ENCODE data around the gene WDFY1. TPM values are rescaled to one million over a fixed set of nuclear protein-coding genes. Genes with fewer than 3 reads are reported as not detected.

WDFY1 gene
- total and polyA plus RNA-seq, 2 donors (not counting 3 experiments of a cell fraction or from before 2014, with no cell fraction given), result 54.7 to 68.7 TPM

DNA sequence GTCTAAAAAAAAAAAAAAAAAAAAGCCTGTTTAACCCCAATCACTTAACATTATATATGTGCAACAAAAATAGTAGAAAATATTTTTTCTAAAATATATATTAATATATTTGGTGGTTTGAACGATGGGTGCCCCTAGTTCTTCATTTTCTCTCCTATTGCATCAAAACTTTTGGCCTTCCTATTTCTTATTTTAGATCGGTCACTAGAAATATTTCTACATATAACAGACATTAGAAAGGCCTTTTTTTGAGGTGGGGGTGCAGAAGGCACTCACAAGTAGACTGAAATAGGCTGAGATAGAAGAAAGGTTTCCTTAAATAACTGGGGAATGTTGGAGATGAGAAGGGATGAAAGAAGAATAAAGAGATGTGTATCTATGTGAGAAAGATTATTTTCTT lies 58.4 kb downstream of the WDFY1 start:
- H3K4me1 ChIP-seq (ENCODE audit: control insufficient read depth, extremely low read depth, insufficient read depth, low read length), result no peaks in the 10 kb centered on the region
- POLR2A ChIA-PET, result no interaction called here
- no peaks in the 10 kb centered on the region for H3K27me3 ChIP-seq (ENCODE audit: control insufficient read depth in 2 of 2, insufficient read depth in 2 of 2, low read length in 2 of 2)
- H3K4me3 ChIP-seq (replicated peaks in 1 of 3; ENCODE audit: insufficient read depth in 1 of 3, low read depth in 1 of 3, low read length in 3 of 3), result no peak overlapping the region
- H2AFZ ChIP-seq (ENCODE audit: low read depth, low read length), result no peak overlapping the region
- H3K9me1 ChIP-seq (replicated peaks; ENCODE audit: control insufficient read depth, extremely low read depth, insufficient read depth, low read length), result no peaks in the 10 kb centered on the region
- FAIRE-seq (no peak), DNase-seq (ENCODE audit: low read depth, low spot score) (no peak)
- H3K27ac ChIP-seq (ENCODE audit: insufficient read depth, low read depth, low read length), result no peak overlapping the region
- dilution Hi-C loops (cut with MboI; ENCODE audit: extremely low pct_ligation_motif_present, low sequenced_read_pairs) (no loop called here), intact Hi-C loops (cut with micrococcal nuclease) (no loop called here)
- no peak for TF ChIP-seq POLR2AphosphoS5 (IDR thresholded peaks at IDR 0.05; ENCODE audit: insufficient read depth, low read depth, low read length)
- TF ChIP-seq POLR2A (IDR thresholded peaks at IDR 0.05; ENCODE audit: low read depth, low read length), result no peak
- TF ChIP-seq GATA2 (IDR thresholded peaks at IDR 0.05; ENCODE audit: insufficient read depth, insufficient read length, low read depth, low read length), result no peak
- TF ChIP-seq EZH2 (IDR thresholded peaks at IDR 0.05; ENCODE audit: borderline replicate concordance, low read depth, low read length, severe bottlenecking), result no peak
- H3K9ac ChIP-seq (replicated peaks; ENCODE audit: extremely low read depth, insufficient read depth, low read length), result no peak overlapping the region
- H4K20me1 ChIP-seq (replicated peaks; ENCODE audit: control insufficient read depth, extremely low read depth, insufficient read depth, low read length), result no peaks in the 10 kb centered on the region
- CTCF ChIA-PET, result no interaction called here
- H3K4me2 ChIP-seq (ENCODE audit: insufficient read depth, low read length), result no peak overlapping the region
- H3K79me2 ChIP-seq (ENCODE audit: control insufficient read depth, insufficient read depth, low read length), result no peaks in the 10 kb centered on the region
- peaks cover 7 to 12% of the 10 kb centered on the region in 2 experiments for H3K36me3 ChIP-seq (ENCODE audit: control insufficient read depth in 2 of 2, extremely low read depth in 1 of 2, insufficient read depth in 2 of 2, low read length in 2 of 2)
- BruUV-seq (replicated peaks), result no TSS peak
- no peaks in the 10 kb centered on the region for H3K9me3 ChIP-seq (replicated peaks; ENCODE audit: control insufficient read depth, insufficient read depth, low read length)

DNA sequence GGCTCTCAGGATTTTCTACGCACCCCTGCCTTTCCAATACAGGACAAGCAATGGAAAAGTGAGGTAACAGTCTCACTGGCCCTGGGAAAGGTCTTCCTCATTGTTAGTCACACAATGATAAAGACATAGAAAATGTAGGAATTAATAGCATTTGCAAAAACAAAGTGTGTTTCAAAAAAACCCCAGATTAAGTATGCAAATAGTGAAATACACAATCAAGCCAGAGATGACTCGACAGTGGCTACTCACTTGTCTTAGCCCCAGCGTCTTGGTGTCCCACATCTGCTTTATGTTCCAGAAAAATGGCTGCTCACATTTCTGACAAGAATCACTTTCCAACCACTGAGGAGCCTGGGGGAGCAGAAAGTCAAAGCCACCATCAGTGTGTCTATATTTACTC lies 60.7 kb downstream of the WDFY1 start:
- H3K27me3 ChIP-seq (ENCODE audit: control insufficient read depth in 2 of 2, insufficient read depth in 2 of 2, low read length in 2 of 2), result no peaks in the 10 kb centered on the region
- no peaks in the 10 kb centered on the region for H3K4me1 ChIP-seq (ENCODE audit: control insufficient read depth, extremely low read depth, insufficient read depth, low read length)
- no peak for FAIRE-seq
- BruUV-seq (replicated peaks), result no TSS peak
- no peaks in the 10 kb centered on the region for H3K79me2 ChIP-seq (ENCODE audit: control insufficient read depth, insufficient read depth, low read length)
- TF ChIP-seq POLR2AphosphoS5 (IDR thresholded peaks at IDR 0.05; ENCODE audit: insufficient read depth, low read depth, low read length) (no peak), JUN (IDR thresholded peaks at IDR 0.05; ENCODE audit: borderline replicate concordance, insufficient read depth, insufficient read length, low read depth) (no peak), MYC (IDR thresholded peaks at IDR 0.05; ENCODE audit: low read depth, low read length) (no peak), GATA2 (IDR thresholded peaks at IDR 0.05; ENCODE audit: insufficient read depth, insufficient read length, low read depth, low read length) (no peak), FOS (IDR thresholded peaks at IDR 0.05; ENCODE audit: borderline replicate concordance, insufficient read depth, low read length) (no peak), EZH2 (IDR thresholded peaks at IDR 0.05; ENCODE audit: borderline replicate concordance, low read depth, low read length, severe bottlenecking) (no peak), POLR2A (IDR thresholded peaks at IDR 0.05; ENCODE audit: low read depth, low read length) (no peak)
- TF ChIP-seq, protein P1, sequence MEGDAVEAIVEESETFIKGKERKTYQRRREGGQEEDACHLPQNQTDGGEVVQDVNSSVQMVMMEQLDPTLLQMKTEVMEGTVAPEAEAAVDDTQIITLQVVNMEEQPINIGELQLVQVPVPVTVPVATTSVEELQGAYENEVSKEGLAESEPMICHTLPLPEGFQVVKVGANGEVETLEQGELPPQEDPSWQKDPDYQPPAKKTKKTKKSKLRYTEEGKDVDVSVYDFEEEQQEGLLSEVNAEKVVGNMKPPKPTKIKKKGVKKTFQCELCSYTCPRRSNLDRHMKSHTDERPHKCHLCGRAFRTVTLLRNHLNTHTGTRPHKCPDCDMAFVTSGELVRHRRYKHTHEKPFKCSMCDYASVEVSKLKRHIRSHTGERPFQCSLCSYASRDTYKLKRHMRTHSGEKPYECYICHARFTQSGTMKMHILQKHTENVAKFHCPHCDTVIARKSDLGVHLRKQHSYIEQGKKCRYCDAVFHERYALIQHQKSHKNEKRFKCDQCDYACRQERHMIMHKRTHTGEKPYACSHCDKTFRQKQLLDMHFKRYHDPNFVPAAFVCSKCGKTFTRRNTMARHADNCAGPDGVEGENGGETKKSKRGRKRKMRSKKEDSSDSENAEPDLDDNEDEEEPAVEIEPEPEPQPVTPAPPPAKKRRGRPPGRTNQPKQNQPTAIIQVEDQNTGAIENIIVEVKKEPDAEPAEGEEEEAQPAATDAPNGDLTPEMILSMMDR (IDR thresholded peaks at IDR 0.05; ENCODE audit: extremely low read depth in 1 of 2, insufficient read depth in 1 of 2, low read depth in 1 of 2, low read length in 2 of 2), result no peak
- TF ChIP-seq, protein P2, sequence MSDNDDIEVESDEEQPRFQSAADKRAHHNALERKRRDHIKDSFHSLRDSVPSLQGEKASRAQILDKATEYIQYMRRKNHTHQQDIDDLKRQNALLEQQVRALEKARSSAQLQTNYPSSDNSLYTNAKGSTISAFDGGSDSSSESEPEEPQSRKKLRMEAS (IDR thresholded peaks at IDR 0.05; ENCODE audit: insufficient read depth, insufficient read length), result no peak
- dilution Hi-C loops (cut with MboI; ENCODE audit: extremely low pct_ligation_motif_present, low sequenced_read_pairs), result no loop called here
- H4K20me1 ChIP-seq (replicated peaks; ENCODE audit: control insufficient read depth, extremely low read depth, insufficient read depth, low read length), result no peaks in the 10 kb centered on the region
- H3K9ac ChIP-seq (replicated peaks; ENCODE audit: extremely low read depth, insufficient read depth, low read length), result no peak overlapping the region
- no peaks in the 10 kb centered on the region for H3K9me3 ChIP-seq (replicated peaks; ENCODE audit: control insufficient read depth, insufficient read depth, low read length)
- peaks cover 10 to 27% of the 10 kb centered on the region in 2 experiments for H3K36me3 ChIP-seq (ENCODE audit: control insufficient read depth in 2 of 2, extremely low read depth in 1 of 2, insufficient read depth in 2 of 2, low read length in 2 of 2)
- no peak overlapping the region for H3K27ac ChIP-seq (ENCODE audit: insufficient read depth, low read depth, low read length)
- H3K9me1 ChIP-seq (replicated peaks; ENCODE audit: control insufficient read depth, extremely low read depth, insufficient read depth, low read length), result no peaks in the 10 kb centered on the region
- ChIA-PET CTCF (no interaction called here), POLR2A (no interaction called here)
- H3K4me2 ChIP-seq (ENCODE audit: insufficient read depth, low read length), result no peak overlapping the region
- no peak overlapping the region for H3K4me3 ChIP-seq (replicated peaks in 1 of 3; ENCODE audit: insufficient read depth in 1 of 3, low read depth in 1 of 3, low read length in 3 of 3)
- H2AFZ ChIP-seq (ENCODE audit: low read depth, low read length), result no peak overlapping the region
- DNase-seq (ENCODE audit: low read depth, low spot score), result no peak
- intact Hi-C loops (cut with micrococcal nuclease), result no loop called here

All from endothelial cell of umbilical vein (primary cell).